Smooth muscle cell of bladder (primary cell): ENCODE data around the gene PEX16. TPM values are rescaled to one million over a fixed set of nuclear protein-coding genes. Genes with fewer than 3 reads are reported as not detected.

Experiments used
- total RNA-seq: library from RNA; depleted of rRNA; stranded (reverse); fragments of >200 nt; gene quantifications from 2 replicates; pipeline ENCODE4 v1.2.3, GENCODE V29; 2014

PEX16 gene
- total RNA-seq: 34.6 and 37.0 TPM in 2 replicates

DNA sequence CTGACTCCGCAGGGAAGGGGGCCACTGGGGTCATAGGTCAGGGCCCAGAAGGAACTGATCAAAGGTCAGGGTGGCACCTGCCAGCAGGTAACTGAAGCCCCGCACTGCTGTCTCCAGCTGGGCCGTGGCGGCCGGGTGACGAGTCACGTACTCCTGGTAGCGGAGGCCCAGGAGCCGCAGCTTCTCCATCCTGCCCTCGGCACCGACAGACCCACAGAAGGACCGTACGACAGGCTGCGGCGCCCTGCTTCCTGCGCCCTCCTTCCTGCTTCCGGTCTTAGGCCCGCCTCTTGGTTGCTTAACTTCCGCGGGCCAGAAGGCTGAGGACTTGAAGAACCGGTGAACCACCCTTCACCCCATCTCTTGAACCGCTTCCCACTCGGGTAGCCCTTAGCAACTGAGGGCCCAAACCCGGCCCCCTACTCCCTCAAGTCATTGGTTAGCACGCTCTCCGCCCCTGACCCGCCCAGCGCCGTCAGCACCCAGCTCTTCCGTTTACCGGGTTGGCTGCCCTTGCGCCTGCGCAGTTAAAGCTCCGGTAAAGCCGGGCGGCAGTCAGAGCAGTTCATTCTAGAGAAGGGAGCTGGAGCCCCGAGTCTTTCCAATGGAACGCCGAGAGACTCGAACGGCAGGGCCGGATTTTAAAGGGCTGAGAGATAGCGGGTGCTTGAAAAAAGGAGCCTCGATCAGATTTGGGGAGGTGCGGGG is at the start of gene PEX16:
TSS of gene PEX16 (minus strand) at position 255 of the 708 bp plus-strand sequence. CDS start at position 189, 66 bp downstream.

DNA sequence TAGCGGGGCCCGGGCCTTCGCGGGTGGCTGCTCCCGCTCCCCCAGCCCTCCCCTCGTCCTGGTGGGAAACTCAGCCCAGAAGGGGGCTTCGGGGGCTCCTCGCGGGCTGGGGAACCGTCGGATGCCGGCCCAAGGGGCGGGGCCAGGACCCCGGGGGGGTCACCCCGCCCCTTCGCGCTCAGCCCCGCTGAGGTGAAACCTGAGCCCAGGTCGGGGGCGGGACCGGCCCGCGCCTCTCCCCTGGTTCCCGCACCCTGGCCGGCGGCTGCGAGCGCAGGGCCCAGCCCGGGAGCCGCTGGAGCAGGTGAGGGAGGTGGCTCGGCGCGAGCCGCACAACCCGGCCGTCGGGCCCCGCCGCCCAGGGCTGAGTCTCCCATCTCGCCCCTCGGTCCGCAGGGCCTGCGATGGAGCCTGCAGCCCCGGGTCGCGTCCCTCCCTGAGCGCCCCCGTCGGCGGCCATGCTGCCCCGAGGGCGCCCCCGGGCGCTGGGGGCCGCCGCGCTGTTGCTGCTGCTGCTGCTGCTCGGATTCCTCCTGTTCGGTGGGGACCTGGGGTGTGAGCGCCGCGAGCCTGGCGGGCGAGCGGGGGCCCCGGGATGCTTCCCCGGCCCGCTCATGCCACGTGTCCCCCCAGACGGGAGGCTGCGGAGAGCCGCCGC is 4.9 kb upstream of the PEX16 start, which contains the start of gene LARGE2:
TSS of gene LARGE2 (plus strand) at position 232 of the 658 bp plus-strand sequence. CDS start at position 459, 227 bp downstream.

DNA sequence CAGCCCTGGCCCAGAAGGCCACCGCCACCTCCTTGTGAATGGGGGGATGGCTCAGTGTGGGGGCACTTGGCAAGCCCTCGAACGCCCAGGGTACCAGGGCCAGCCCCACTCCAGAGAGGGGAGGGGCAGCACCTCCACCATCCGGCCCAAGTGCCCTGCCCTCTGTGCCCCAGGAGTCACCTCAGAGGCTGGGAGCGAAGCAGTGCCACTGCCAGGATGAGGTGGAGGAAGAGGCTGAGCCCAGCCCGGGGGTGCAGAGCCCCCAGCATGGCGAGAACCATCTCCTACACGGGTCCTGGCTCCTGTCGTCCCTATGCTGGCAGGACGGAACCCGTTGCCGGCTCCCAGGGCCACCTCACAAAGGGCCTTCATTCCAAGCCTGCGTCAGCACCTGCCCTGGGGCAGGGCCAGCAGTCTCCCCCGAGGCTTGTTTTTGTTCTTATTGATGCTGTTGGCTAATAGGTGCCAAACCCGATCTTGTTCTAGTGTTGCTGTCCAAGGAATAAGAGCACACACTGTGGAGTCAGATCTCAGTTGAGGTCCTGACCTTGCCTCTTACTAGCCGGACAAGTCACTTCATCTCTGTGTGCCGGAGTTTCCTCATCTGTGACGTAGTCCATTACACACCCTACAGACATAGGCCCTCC is 10.6 kb downstream of the PEX16 start, which contains the start of gene FREY1:
TSS of gene FREY1 (minus strand) at position 307 of the 647 bp plus-strand sequence. CDS start at position 281, 26 bp downstream.

DNA sequence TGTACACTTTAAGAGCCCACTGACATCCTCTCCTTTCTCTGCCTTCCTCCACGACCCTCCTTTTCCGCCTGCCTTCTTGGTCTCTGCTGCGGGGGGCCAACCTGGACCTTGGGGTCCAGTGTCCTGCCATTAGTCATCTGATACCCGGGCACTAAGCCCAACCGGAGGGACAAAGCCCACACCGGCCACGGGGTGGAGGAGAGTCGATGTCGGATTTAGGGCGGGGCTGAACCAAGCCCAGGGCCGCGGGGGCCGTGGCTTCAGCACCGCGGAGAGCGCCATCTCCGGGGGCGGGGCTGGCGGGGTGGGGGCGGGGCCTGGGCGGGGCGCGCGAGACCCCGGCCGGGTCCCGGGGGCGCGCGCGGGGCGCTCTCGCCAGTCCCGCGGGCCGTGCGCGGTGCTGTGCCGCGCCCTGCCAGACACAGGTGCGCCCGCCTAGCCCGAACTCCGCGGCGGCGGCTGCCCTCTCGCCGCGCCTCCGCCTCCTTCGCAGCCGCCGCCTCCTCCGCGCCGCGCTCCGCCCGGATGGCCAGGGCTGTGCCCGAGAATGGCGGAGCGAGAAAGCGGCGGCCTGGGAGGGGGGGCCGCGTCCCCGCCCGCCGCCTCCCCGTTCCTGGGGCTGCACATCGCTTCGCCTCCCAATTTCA is 32.3 kb downstream of the PEX16 start, which contains the start of gene MAPK8IP1:
TSS of gene MAPK8IP1 (plus strand) at position 378 of the 647 bp plus-strand sequence. CDS start at position 548, 170 bp downstream.

Other genes with a start within 250 kb of the PEX16 start
- gene SLC35C1, start 112.7 kb downstream of the PEX16 start, total RNA-seq: 12.9 TPM in 2 replicates
- 14.9 and 18.4 TPM in 2 replicates for gene CRY2, start 70.4 kb downstream of the PEX16 start, total RNA-seq
- gene MAPK8IP1, start 32.2 kb downstream of the PEX16 start, total RNA-seq: 7.7 and 8.1 TPM in 2 replicates
- gene FREY1, start 10.6 kb downstream of the PEX16 start, total RNA-seq: 1.00 and 1.4 TPM in 2 replicates
- gene LARGE2, start 4.8 kb upstream of the PEX16 start, total RNA-seq: 0.09 TPM in 1 of 2 replicates, not detected in the other
- gene PHF21A, start 203.6 kb upstream of the PEX16 start, total RNA-seq: 11.7 and 14.1 TPM in 2 replicates